Duodenal mucosa (tissue), 2 donors: ENCODE results near the gene TAS2R41.
"Not testable (repeated sequence)": the region's sequence is repeated elsewhere in the genome, so short reads cannot be mapped to it uniquely, and the experiment has no call there.

ENCODE experiments used
- H3K27ac ChIP-seq: one replicate; pipeline ENCODE4 v1.7.0; 2013; ENCODE audit warnings: low read depth, low read length
- H3K27me3 ChIP-seq, 2 donors: one replicate each; pipeline ENCODE4 v1.7.0; 2013; ENCODE audit warnings: low read length in 2 of 2, control low read depth in 1 of 2; ENCODE audit not compliant: insufficient read depth in 2 of 2, control insufficient read depth in 1 of 2
- H3K36me3 ChIP-seq, 2 donors: one replicate each; pipeline ENCODE4 v1.7.0; 2013; ENCODE audit warnings: low read length in 2 of 2, control low read depth in 1 of 2; ENCODE audit not compliant: insufficient read depth in 2 of 2, control insufficient read depth in 1 of 2
- H3K4me1 ChIP-seq, 2 donors: one replicate each; pipeline ENCODE4 v1.7.0; 2013; ENCODE audit warnings: low read length in 2 of 2, control low read depth in 1 of 2; ENCODE audit not compliant: insufficient read depth in 2 of 2, control insufficient read depth in 1 of 2
- H3K4me3 ChIP-seq, 2 donors: one replicate each; pipeline ENCODE4 v1.7.0; 2013; ENCODE audit warnings: low read length in 2 of 2, low read depth in 1 of 2
- H3K9ac ChIP-seq, 2 donors: one replicate each; pipeline ENCODE4 v1.7.0; 2013; ENCODE audit warnings: low read length in 2 of 2, low read depth in 1 of 2
- H3K9me3 ChIP-seq, 2 donors: one replicate each; pipeline ENCODE4 v1.7.0; 2013; ENCODE audit warnings: low read length in 2 of 2, control low read depth in 1 of 2; ENCODE audit not compliant: control insufficient read depth in 1 of 2

The TAS2R41 gene

DNA sequence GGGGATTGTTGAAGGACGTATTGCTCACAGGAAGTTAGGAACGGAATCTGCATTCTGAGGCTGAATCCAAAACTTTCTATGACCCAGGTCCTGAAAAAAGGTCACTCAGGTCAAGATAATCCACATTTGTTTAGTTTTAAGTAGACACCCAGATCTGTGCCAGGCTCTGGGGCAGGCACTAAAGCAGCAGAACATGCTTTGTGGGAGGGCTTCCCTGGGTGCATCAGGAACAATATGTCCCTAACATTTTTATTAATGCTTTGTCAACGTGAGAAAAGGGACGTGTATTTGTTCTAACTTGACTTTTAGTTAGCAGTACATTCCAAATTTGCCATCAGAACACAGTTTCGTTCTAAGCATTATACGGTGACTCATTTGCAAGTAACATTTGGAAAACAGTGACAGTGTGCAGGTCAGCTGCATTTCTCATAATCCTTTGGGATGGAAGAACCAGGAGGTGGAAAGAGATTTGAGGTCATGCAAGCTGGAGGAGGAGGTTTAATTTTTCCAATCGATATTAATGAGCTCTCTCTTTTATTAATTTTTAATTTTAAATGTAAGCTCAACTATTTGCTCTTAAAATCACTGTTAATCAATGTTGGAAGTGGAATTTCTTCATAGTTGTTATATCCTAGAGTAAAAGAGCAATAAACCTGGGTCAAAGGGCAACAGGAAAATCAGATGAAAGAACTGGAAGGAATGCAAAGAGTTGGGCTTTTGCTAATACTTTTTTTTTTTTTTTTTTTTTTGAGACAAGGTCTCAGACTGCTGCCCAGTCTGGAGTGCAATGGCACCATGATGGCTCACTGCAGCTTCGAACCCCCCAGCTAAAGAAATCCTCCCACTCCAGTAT is 35.0 kb downstream of the TAS2R41 start:
- Histone ChIP-seq H3K9ac (no peak overlapping the region), H3K9me3 (no peaks in the 10 kb centered on the region), H3K27ac (no peak overlapping the region), H3K27me3 (no peaks in the 10 kb centered on the region), H3K4me3 (no peak overlapping the region), H3K4me1 (peaks cover 12 to 16% of the 10 kb centered on the region in 2 donors), H3K36me3 (no peaks in the 10 kb centered on the region)

DNA sequence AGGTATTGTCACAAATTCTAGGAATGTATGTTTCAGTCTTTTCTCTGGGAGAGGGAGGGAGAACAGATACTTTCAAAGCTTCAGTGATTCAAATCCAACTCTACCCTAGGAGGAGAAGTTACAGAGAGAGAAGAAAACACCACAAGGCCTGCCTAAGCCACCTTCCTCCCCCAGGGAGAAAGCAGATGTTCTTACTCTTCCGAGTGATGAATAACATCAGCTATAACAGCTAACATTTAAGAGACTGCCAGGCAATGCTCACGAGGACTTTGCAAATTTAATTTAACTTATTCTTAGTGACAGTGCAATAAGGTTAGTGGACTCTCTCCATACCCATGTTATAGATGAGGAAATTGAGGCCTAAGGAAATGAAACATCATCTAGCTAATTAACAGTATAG is 36.8 kb downstream of the TAS2R41 start:
- Histone ChIP-seq H3K9ac (no peak overlapping the region), H3K4me3 (no peak overlapping the region), H3K27ac (no peak overlapping the region), H3K4me1 (peaks cover 12 to 16% of the 10 kb centered on the region in 2 donors), H3K36me3 (no peaks in the 10 kb centered on the region), H3K9me3 (no peaks in the 10 kb centered on the region), H3K27me3 (no peaks in the 10 kb centered on the region)

DNA sequence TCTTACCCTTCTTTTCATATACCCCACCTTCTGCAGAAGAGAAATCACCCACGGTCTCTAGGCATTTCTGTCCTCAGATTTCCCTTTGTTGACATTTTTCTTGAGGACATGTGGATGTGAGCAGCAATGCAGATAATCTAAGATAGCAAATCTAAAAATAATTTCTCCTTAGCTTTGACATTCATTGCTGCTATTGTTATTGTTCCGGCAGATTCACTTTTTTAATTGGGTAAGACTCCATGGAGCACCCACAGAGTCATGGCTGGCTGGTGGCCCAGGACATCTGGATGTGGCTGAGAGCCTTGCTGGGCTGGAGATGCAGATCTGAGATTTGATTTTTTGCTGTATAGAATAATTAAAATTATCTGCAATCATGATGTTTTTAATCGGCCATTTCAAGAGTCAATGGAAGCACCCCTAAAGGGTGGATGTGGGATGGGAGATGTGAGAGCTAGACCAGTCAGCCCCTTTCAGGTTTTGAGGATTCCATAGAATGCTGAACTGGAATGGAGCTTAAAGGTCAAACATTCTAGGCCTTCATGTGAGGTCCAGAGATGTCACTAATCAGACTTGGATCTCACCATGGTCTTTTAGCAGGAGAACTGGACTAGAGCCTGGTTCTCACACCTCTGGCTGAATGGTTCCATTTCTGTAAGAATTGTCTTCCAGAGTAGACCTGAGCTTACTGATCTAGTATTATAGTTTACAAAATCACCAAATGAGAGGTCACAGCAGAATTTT is 37.5 kb downstream of the TAS2R41 start:
- Histone ChIP-seq H3K27me3 (no peaks in the 10 kb centered on the region), H3K9ac (no peak overlapping the region), H3K9me3 (no peaks in the 10 kb centered on the region), H3K27ac (no peak overlapping the region), H3K36me3 (no peaks in the 10 kb centered on the region), H3K4me3 (no peak overlapping the region), H3K4me1 (peaks cover 12 to 16% of the 10 kb centered on the region in 2 donors)

DNA sequence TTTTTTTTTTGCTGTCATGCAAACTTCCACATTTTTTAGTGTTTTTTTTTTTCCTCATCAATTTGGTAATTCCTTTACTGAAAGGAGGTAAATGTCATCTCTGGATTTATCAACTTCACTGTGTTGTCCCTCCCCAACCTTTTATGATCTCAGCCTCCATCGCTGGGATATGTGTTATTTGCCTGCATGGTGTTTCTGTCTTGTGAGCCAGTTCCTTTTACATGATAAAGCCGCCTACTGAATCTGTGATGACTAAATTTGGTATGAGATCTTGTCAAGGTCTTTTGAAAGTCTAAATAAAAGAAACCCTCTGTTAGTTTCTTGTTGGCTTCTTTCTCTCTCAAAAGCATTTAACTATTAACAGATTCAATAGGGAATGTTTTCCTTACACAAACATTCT is 39.3 kb downstream of the TAS2R41 start:
- Histone ChIP-seq H3K36me3 (no peaks in the 10 kb centered on the region), H3K27me3 (no peaks in the 10 kb centered on the region), H3K27ac (no peak overlapping the region), H3K9ac (no peak overlapping the region), H3K4me3 (no peak overlapping the region), H3K4me1 (peaks cover 1 to 11% of the 10 kb centered on the region in 2 donors), H3K9me3 (no peaks in the 10 kb centered on the region)

DNA sequence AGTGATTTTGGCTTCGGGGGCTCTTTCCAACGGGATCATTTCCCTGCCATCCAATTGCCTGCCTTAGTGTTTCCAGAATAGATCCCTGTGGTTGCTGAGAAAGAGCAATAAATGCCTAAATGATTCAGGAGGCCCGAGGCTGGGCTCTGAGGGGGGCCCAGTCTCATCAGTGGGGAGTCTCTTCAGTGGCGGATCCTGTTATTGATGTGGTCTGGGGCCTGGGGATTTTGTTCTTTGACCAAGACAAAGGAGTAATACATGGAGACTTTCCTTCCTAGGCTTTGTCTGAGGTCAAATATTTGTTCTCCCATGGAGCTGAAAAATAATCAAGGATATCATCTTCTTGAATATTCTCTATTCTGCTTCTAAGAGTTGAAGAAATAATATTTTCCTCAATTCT is 40.8 kb downstream of the TAS2R41 start:
- no peaks in the 10 kb centered on the region for H3K4me1 ChIP-seq
- no peaks in the 10 kb centered on the region for H3K36me3 ChIP-seq
- H3K9me3 ChIP-seq = no peaks in the 10 kb centered on the region
- H3K9ac ChIP-seq = no peak overlapping the region
- H3K27me3 ChIP-seq = no peaks in the 10 kb centered on the region
- H3K4me3 ChIP-seq = no peak overlapping the region
- no peak overlapping the region for H3K27ac ChIP-seq

DNA sequence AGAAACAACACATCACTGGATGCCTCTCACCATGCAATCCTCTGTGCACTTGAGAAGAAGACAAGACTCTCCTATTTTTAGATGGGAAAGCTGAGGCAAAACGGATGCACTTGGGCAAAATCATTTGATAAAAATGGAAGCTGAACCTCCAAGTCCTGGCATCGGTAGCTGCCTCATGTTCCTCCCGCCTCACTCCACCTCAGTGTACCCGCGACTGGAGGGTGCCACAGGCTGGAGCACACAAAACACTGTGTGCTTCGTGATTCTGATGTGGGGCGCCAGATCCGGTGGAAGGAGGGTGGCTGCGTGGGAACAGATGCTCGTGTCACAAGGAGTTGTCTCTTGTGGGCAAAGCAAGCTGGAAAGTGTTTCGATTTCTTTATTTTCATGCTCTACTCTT is 41.3 kb downstream of the TAS2R41 start:
- no peaks in the 10 kb centered on the region for H3K4me1 ChIP-seq
- H3K36me3 ChIP-seq = no peaks in the 10 kb centered on the region
- H3K27me3 ChIP-seq = no peaks in the 10 kb centered on the region
- H3K9me3 ChIP-seq = no peaks in the 10 kb centered on the region
- H3K27ac ChIP-seq = no peak overlapping the region
- no peak overlapping the region for H3K9ac ChIP-seq
- no peak overlapping the region for H3K4me3 ChIP-seq

DNA sequence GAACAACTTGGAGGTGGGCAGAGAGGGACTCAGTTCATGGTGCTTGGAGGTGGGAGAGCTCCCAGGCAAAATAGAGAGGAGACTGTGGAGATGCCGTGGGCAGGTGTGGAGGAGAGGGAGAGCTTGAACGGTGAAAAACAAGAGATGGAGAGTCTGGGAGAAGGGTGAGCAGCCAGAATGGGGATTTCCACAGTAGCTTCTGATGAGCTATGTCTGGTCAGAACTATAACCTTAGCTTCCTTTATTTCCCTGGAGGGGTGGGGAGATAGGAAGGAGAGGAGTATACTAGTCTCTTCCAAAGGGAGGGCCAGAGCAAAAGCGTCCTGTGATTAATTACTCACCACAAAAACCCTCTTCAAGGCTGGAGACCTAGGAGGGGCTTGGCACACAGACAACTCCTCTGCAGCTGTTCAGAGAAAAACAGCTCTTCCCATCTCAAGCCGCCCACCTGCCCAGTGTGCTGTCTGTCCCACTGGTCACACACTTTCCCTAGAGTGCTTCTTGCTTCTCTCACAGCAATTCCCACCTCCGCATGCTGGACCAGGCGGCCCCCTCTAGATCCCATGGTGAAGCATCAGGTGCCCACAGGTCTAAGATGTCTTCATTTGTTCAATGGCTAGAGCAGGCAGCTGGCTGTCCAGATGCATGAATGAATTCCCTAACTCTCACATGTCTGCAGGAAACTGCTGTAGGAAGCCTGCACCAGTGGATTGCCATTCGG is 41.9 kb downstream of the TAS2R41 start:
- Histone ChIP-seq H3K9ac (no peak overlapping the region), H3K36me3 (no peaks in the 10 kb centered on the region), H3K9me3 (no peaks in the 10 kb centered on the region), H3K27me3 (no peaks in the 10 kb centered on the region), H3K27ac (no peak overlapping the region), H3K4me1 (no peaks in the 10 kb centered on the region), H3K4me3 (no peak overlapping the region)

DNA sequence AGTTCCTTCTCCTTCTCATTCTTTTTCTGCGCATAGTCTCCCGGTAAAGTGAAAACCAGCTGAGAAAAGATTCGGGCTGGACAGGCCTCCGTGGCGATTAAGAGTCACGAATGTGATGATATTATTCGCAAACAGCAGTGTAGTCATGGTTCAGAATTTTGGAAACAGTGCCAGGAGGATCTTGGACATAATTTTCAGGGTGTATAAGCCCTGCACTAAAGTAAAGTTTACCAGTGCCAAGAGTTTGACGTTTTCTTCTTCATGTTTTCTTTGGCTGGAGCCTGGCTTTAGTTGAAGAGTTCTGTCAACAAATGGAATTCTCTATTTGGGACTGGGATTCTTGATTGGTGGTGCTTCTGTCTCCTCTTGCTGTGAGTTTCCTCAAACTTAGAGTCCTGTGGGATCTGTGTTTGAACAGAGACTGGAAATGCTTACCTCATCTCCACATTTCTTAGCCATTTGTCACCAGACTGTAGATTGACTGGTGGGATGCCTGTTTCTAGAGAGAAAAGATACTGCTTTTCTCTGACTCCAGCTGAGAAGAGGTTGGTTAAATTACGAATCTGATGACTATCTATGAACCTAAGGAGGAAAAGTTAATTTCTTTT is 44.7 kb downstream of the TAS2R41 start:
- H3K4me1 ChIP-seq, H3K4me3 ChIP-seq, H3K27ac ChIP-seq, H3K36me3 ChIP-seq, H3K9ac ChIP-seq, H3K9me3 ChIP-seq, H3K27me3 ChIP-seq: not testable (repeated sequence)
